ENCODE data around the gene GPS1. TPM values are rescaled to one million over a fixed set of nuclear protein-coding genes. Genes with fewer than 3 reads are reported as not detected.

GPS1 gene
- total RNA-seq (ENCODE audit: low replicate concordance): 77.5 and 85.5 TPM in 2 replicates

GRCh38 chr17:82051776-82052637 is at the start of gene GPS1, which contains the start of gene RFNG:
Gene GPS1, plus strand, starts transcription at chr17:82051898. Its CDS starts 34 bp downstream, at chr17:82051932.
Gene RFNG, minus strand, starts transcription at chr17:82051811. Its CDS starts 45 bp downstream, at chr17:82051766.
- peak within 1 kb of the TSS; percentile 80 for H3K4me3 ChIP-seq (ENCODE audit: low read depth, low read length)
- no peak for TF ChIP-seq CTCF (IDR thresholded peaks at IDR 0.05; ENCODE audit: insufficient read depth, low read length)
- peak; percentile 34 for DNase-seq (ENCODE audit: low read depth)

- peak; percentile 17 for TF ChIP-seq CTCF (IDR thresholded peaks at IDR 0.05; ENCODE audit: insufficient read depth, low read length)
- H3K4me3 ChIP-seq (ENCODE audit: low read depth, low read length): peak overlapping the region; percentile 9
- peak; percentile 95 for DNase-seq (ENCODE audit: low read depth)
Observed at GRCh38 chr17:82003411-82004381, 48.0 kb upstream of the GPS1 start.

- DNase-seq (ENCODE audit: low read depth): no peak
- H3K4me3 ChIP-seq (ENCODE audit: low read depth, low read length): no peak overlapping the region
- TF ChIP-seq CTCF (IDR thresholded peaks at IDR 0.05; ENCODE audit: insufficient read depth, low read length): no peak
Observed at GRCh38 chr17:82004517-82005455, 46.9 kb upstream of the GPS1 start.

GRCh38 chr17:82005701-82006348 is 45.9 kb upstream of the GPS1 start:
- TF ChIP-seq CTCF (IDR thresholded peaks at IDR 0.05; ENCODE audit: insufficient read depth, low read length): no peak
- no peak overlapping the region for H3K4me3 ChIP-seq (ENCODE audit: low read depth, low read length)
- no peak for DNase-seq (ENCODE audit: low read depth)

GRCh38 chr17:82006468-82007227 is 45.0 kb upstream of the GPS1 start:
- DNase-seq (ENCODE audit: low read depth): peak; percentile 62
- TF ChIP-seq CTCF (IDR thresholded peaks at IDR 0.05; ENCODE audit: insufficient read depth, low read length): no peak
- H3K4me3 ChIP-seq (ENCODE audit: low read depth, low read length): no peak overlapping the region
